ENCODE data around the gene DISC1. TPM values are rescaled to one million over a fixed set of nuclear protein-coding genes. Genes with fewer than 3 reads are reported as not detected.

Gene DISC1
- total and polyA plus RNA-seq, 12 donors = 1.0 to 21.0 (median 9.7) TPM

DNA sequence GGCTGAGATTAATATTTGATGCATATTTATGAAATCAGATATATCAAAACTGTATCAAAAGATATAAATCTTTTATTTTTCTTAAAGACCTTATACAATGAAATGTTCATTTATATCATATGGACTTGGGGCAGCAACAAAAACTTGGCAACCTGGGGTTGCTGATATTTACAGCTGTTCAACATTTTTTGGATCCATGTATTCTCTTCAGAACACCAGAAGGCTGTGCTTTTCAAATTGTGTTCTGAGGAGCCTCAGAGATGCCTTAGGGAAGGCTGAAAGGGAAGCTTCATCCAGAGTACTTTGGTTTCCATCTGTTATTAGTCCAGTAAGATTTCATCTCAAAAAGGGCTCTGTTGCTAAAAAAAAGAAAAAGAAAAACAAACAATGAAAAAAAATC is 94.8 kb downstream of the DISC1 start:
- no peaks in the 10 kb centered on the region for H3K36me3 ChIP-seq (replicated peaks in 1 of 2)
- TF ChIP-seq, protein P1, sequence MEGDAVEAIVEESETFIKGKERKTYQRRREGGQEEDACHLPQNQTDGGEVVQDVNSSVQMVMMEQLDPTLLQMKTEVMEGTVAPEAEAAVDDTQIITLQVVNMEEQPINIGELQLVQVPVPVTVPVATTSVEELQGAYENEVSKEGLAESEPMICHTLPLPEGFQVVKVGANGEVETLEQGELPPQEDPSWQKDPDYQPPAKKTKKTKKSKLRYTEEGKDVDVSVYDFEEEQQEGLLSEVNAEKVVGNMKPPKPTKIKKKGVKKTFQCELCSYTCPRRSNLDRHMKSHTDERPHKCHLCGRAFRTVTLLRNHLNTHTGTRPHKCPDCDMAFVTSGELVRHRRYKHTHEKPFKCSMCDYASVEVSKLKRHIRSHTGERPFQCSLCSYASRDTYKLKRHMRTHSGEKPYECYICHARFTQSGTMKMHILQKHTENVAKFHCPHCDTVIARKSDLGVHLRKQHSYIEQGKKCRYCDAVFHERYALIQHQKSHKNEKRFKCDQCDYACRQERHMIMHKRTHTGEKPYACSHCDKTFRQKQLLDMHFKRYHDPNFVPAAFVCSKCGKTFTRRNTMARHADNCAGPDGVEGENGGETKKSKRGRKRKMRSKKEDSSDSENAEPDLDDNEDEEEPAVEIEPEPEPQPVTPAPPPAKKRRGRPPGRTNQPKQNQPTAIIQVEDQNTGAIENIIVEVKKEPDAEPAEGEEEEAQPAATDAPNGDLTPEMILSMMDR (IDR thresholded peaks at IDR 0.05) = no peak
- peaks cover 9 to 13% of the 10 kb centered on the region in 2 donors for H3K4me1 ChIP-seq (replicated peaks in 1 of 2)
- H3K9me3 ChIP-seq (replicated peaks in 1 of 3) = no peaks in the 10 kb centered on the region
- H3K27me3 ChIP-seq = no peaks in the 10 kb centered on the region
- intact Hi-C loops (cut with DNase I) = no loop called here
- H3K27ac ChIP-seq = no peak overlapping the region
- DNase-seq = no peak
- no peak overlapping the region for H3K4me3 ChIP-seq

DNA sequence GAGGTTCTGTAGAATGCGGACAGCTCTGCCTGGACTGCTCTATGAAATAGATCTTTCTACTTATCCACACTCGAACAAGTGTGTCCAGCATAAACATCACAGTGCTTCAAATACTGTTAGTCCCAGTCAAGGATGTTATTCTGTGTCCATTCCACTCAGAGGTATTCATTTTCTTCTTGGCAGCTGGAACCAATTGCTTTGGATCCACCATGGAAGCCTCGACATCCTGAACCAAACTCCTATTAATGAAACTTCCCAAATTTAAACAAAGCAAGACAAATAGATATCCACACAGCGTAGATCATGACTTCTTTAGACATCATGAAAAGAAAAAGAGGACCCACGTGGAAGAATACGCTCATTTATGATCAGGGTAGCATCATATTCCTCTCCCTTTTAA is 95.8 kb downstream of the DISC1 start:
- no peaks in the 10 kb centered on the region for H3K36me3 ChIP-seq (replicated peaks in 1 of 2)
- TF ChIP-seq, protein P1 (IDR thresholded peaks at IDR 0.05) = no peak
- no peak for TF ChIP-seq POLR2A (IDR thresholded peaks at IDR 0.05)
- H3K4me3 ChIP-seq = no peak overlapping the region
- 90 to 97% (median 92%) methylated on average over 6 of the region's 6 CpGs for WGBS, 4 donors
- no peaks in the 10 kb centered on the region for H3K9me3 ChIP-seq (replicated peaks in 1 of 3)
- H3K4me1 ChIP-seq (replicated peaks in 1 of 2) = peaks cover 10 to 14% of the 10 kb centered on the region in 2 donors
- H3K27me3 ChIP-seq = no peaks in the 10 kb centered on the region
- no peak overlapping the region for H3K27ac ChIP-seq
- intact Hi-C loops (cut with DNase I) = no loop called here
- DNase-seq = no peak

DNA sequence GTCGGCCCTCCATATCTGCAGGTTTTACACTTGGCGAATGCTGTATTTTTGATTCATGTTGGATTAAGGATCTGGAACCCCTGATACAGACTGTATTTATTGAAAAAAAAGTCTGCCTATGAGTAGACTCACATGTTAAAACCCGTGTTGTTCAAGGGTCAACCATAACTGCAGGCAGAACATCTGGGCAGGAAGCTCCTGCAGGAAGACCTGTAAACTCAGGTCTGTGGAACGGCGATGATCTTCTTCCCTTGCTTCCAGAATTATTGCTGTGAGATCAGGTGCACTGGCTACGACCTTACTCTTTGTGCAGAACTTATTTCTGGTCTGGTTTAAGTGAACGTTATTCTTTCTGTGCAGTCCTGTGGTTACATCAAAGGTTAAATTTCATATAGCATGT is 96.6 kb downstream of the DISC1 start:
- Histone ChIP-seq H3K9me3 (replicated peaks in 1 of 3) (no peaks in the 10 kb centered on the region), H3K4me3 (no peak overlapping the region), H3K27me3 (no peaks in the 10 kb centered on the region), H3K36me3 (replicated peaks in 1 of 2) (no peaks in the 10 kb centered on the region), H3K4me1 (replicated peaks in 1 of 2) (peaks cover 10 to 14% of the 10 kb centered on the region in 2 donors), H3K27ac (no peak overlapping the region)
- intact Hi-C loops (cut with DNase I) = no loop called here
- 77 to 89% (median 85%) methylated on average over 7 of the region's 7 CpGs for WGBS, 4 donors
- TF ChIP-seq POLR2A (IDR thresholded peaks at IDR 0.05) = no peak
- TF ChIP-seq, protein P1 (IDR thresholded peaks at IDR 0.05) = no peak
- DNase-seq = no peak

DNA sequence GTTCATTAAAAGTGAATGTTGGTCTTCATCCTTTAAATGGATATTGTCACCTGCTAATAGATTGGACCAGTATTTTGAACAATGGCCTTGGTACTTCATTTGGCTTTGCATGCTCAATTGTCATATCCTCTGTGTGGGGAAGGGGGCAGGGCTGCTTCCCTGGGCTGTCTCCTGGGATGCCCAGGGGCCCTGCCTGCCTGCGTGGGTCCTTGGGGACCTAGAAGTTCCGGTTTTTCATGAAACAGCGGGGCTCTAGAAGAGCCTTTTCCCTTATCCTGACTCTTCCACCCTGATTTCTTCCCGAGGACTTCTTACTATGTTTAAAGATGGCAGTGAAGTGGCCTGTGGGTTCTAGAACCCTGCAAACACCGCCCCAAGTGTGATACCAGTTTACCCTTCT is 97.5 kb downstream of the DISC1 start:
- no peaks in the 10 kb centered on the region for H3K9me3 ChIP-seq (replicated peaks in 1 of 3)
- H3K4me1 ChIP-seq (replicated peaks in 1 of 2) = peaks cover 10 to 14% of the 10 kb centered on the region in 2 donors
- no peak overlapping the region for H3K27ac ChIP-seq
- TF ChIP-seq, protein P1 (IDR thresholded peaks at IDR 0.05) = no peak
- intact Hi-C loops (cut with DNase I) = no loop called here
- H3K36me3 ChIP-seq (replicated peaks in 1 of 2) = no peaks in the 10 kb centered on the region
- 95 to 96% (median 96%) methylated on average over 4 to 5 of the region's 5 CpGs for WGBS, 4 donors
- no peaks in the 10 kb centered on the region for H3K27me3 ChIP-seq
- H3K4me3 ChIP-seq = no peak overlapping the region
- no peak for DNase-seq
